ENCODE data around the gene PIK3AP1. TPM values are rescaled to one million over a fixed set of nuclear protein-coding genes. Genes with fewer than 3 reads are reported as not detected.

The PIK3AP1 gene
- total and polyA plus RNA-seq, 2 of the 4 experiments (the other 2 are of a cell fraction): under 0.01 to 0.14 TPM

- intact Hi-C loops (cut with micrococcal nuclease): no loop called here
- dilution Hi-C loops (cut with HindIII; ENCODE audit: low sequenced_read_pairs, unreplicated experiment): no loop called here
- TF ChIP-seq CEBPB (IDR thresholded peaks at IDR 0.05; ENCODE audit: low read depth, low read length) (peak; percentile 64), MXI1 (IDR thresholded peaks at IDR 0.05; ENCODE audit: borderline replicate concordance, low read depth, low read length) (no peak)
These were observed 149.0 kb downstream of the PIK3AP1 start for GRCh38 chr10:96570983-96571964.

More at GRCh38 chr10:96570983-96571964, 149.0 kb downstream of the PIK3AP1 start:
- no peak overlapping the region for H2AFZ ChIP-seq (replicated peaks; ENCODE audit: low read length, poor library complexity)
- no peak overlapping the region for H2AK5ac ChIP-seq (ENCODE audit: low read depth, low read length)
- no peak overlapping the region for H3K18ac ChIP-seq (ENCODE audit: low read depth, low read length)
- peaks cover 14% of the 10 kb centered on the region for H3K4me1 ChIP-seq (ENCODE audit: control insufficient read depth, insufficient read depth, low read length)
- no peaks in the 10 kb centered on the region for H3K27me3 ChIP-seq (ENCODE audit: control insufficient read depth, insufficient read depth, low read length)
- no peak overlapping the region for H3K4me3 ChIP-seq (ENCODE audit: insufficient read depth, low read depth, low read length)
- H2BK120ac ChIP-seq (ENCODE audit: low read depth, low read length): no peak overlapping the region
- no TSS peak for BruUV-seq (replicated peaks)
- no peak overlapping the region for H3K56ac ChIP-seq (ENCODE audit: extremely low read depth, insufficient read depth, low read length)
- in situ Hi-C loops (cut with MboI; ENCODE audit: low sequenced_read_pairs): no loop called here
- H3K9me3 ChIP-seq (ENCODE audit: control insufficient read depth, insufficient read depth, low read length): no peaks in the 10 kb centered on the region
- no peak overlapping the region for H2BK5ac ChIP-seq (ENCODE audit: low read depth, low read length, poor library complexity, severe bottlenecking)
- ATAC-seq (ENCODE audit: low read depth) (no peak), DNase-seq (no peak)
- ChIA-PET CTCF (no interaction called here), POLR2A (ENCODE audit: unreplicated experiment) (no interaction called here)
- H3K9ac ChIP-seq (ENCODE audit: low read depth, low read length): no peak overlapping the region
- no peak overlapping the region for H3K4me2 ChIP-seq (ENCODE audit: low read depth, low read length)
- no peak overlapping the region for H4K8ac ChIP-seq (ENCODE audit: low read depth in 2 of 2, low read length in 2 of 2)
- H3K14ac ChIP-seq (replicated peaks; ENCODE audit: low read depth, low read length): no peak overlapping the region
- peaks cover 82% of the 10 kb centered on the region for H4K20me1 ChIP-seq (ENCODE audit: insufficient read depth, low read length)
- H4K5ac ChIP-seq (ENCODE audit: low read depth, low read length): no peak overlapping the region
- no peak overlapping the region for H3K27ac ChIP-seq (ENCODE audit: insufficient read depth, low read length)
- 67% methylated on average over 1 of the region's 10 CpGs; no CpG with 5 or more reads in 1 of the 2 experiments for WGBS, 2 experiments (ENCODE audit: extremely low coverage in 2 of 2, insufficient read length in 1 of 2)
- peaks cover 16% of the 10 kb centered on the region for H3K9me1 ChIP-seq (ENCODE audit: insufficient read depth, low read length)
- H4K91ac ChIP-seq (ENCODE audit: insufficient read depth, low read depth, low read length): no peak overlapping the region
- no peak overlapping the region for H2BK20ac ChIP-seq (ENCODE audit: low read depth, low read length)
- H2BK15ac ChIP-seq (ENCODE audit: low read depth, low read length): no peak overlapping the region
- H3K79me1 ChIP-seq (ENCODE audit: low read depth in 1 of 2, low read length in 2 of 2): peaks cover 6 to 47% of the 10 kb centered on the region in 2 experiments
- no peak overlapping the region for H2AK9ac ChIP-seq (replicated peaks; ENCODE audit: low read depth, low read length, poor library complexity)
- H3K36me3 ChIP-seq (ENCODE audit: control insufficient read depth, insufficient read depth, low read length): peaks cover 10% of the 10 kb centered on the region
- no peak overlapping the region for H3K4ac ChIP-seq (ENCODE audit: low read depth, low read length)
- no peak overlapping the region for H3K23ac ChIP-seq (ENCODE audit: low read depth, low read length)
